A673 (cell line): ENCODE data around the gene C5orf58. TPM values are rescaled to one million over a fixed set of nuclear protein-coding genes. Genes with fewer than 3 reads are reported as not detected.

ENCODE experiments used
- BruUV-seq: library from RNA; stranded (reverse); fragments of 400-500 nt; replicated peaks from 2 replicates; lab custom pipeline; 2021; lab: Mats Ljungman, UMichigan
- CTCF ChIA-PET: fragments of 300-600 bp; sonication (Branson Sonifier 250); formaldehyde crosslinking; loops from one replicate; lab custom pipeline; 2022; ENCODE audit warnings: antibody characterized with exemption; lab: Charles Lee
- POLR2A ChIA-PET: fragments of 300-600 bp; sonication (Branson Sonifier 250); formaldehyde crosslinking; loops from one replicate; lab custom pipeline; 2022; ENCODE audit warnings: antibody characterized with exemption; ENCODE audit not compliant: low non-redundant PET; lab: Charles Lee
- DNase-seq: peaks from one replicate; pipeline ENCODE4 v3.0.0-alpha.2; 2015; ENCODE audit warnings: low spot score
- H3K27ac ChIP-seq: fragments of 200-600 bp; sonication (generic); 2 replicates; pipeline ENCODE4 v1.5.1; 2016; ENCODE audit warnings: mixed run types, low read depth, mild to moderate bottlenecking, mixed read lengths, antibody characterized with exemption, low read length; ENCODE audit not compliant: poor library complexity, severe bottlenecking
- H3K27me3 ChIP-seq: fragments of 200-600 bp; sonication (generic); replicated peaks from 2 replicates; pipeline ENCODE4 v1.6.1; 2017; ENCODE audit warnings: mixed run types, low read depth, mild to moderate bottlenecking, mixed read lengths, antibody characterized with exemption, low read length; ENCODE audit not compliant: insufficient read depth, poor library complexity
- H3K36me3 ChIP-seq: fragments of 200-600 bp; sonication (generic); 2 replicates; pipeline ENCODE4 v1.6.1; 2016; ENCODE audit warnings: mixed run types, mild to moderate bottlenecking, mixed read lengths, antibody characterized with exemption, low read length; ENCODE audit not compliant: insufficient read depth, poor library complexity, severe bottlenecking
- H3K4me1 ChIP-seq: fragments of 200-600 bp; sonication (generic); 2 replicates; pipeline ENCODE4 v1.6.1; 2017; ENCODE audit warnings: mixed run types, mild to moderate bottlenecking, mixed read lengths, antibody characterized with exemption, low read length; ENCODE audit not compliant: insufficient read depth, poor library complexity, severe bottlenecking
- H3K4me3 ChIP-seq: fragments of 200-600 bp; sonication (generic); 2 replicates; pipeline ENCODE4 v1.5.1; 2016; ENCODE audit warnings: low read depth, mixed run types, mild to moderate bottlenecking, mixed read lengths, low read length; ENCODE audit not compliant: poor library complexity, severe bottlenecking
- H3K9me3 ChIP-seq: fragments of 200-600 bp; sonication (generic); 2 replicates; pipeline ENCODE4 v1.6.1; 2016; ENCODE audit warnings: mixed run types, low read depth, mild to moderate bottlenecking, mixed read lengths, antibody characterized with exemption, low read length; ENCODE audit not compliant: poor library complexity, severe bottlenecking
- CTCF ChIP-seq: fragments of 300-800, 200-600 bp; sonication (generic); conservative IDR thresholded peaks from 2 replicates; pipeline ENCODE4 v1.5.1; 2017; ENCODE audit warnings: low read depth, mild to moderate bottlenecking, antibody characterized with exemption, low read length, moderate library complexity, mixed read lengths
- EZH2 ChIP-seq: fragments of 200-600 bp; sonication (generic); IDR thresholded peaks from 2 replicates; pipeline ENCODE4 v1.6.1; 2017; ENCODE audit warnings: borderline replicate concordance, low read depth, mild to moderate bottlenecking, mixed read lengths, antibody characterized with exemption, low read length; ENCODE audit not compliant: poor library complexity, severe bottlenecking
- intact Hi-C: fragments of 100-400 bp; cut with micrococcal nuclease; formaldehyde crosslinking; loops from one replicate; pipeline ENCODE4 v1.10.0; 2022; ENCODE audit not compliant: unreplicated experiment
- total RNA-seq: library from RNA; stranded (reverse); gene quantifications from 2 replicates; pipeline ENCODE4 v1.2.3, GENCODE V29; 2021

C5orf58 gene
- total RNA-seq, 1 experiment from 2014 or later: not detected

- no peaks in the 10 kb centered on the region for H3K4me1 ChIP-seq
- DNase-seq: peak; percentile 10
- CTCF ChIA-PET: interaction anchor here (0.9 kb wide), 1 partner anchor 154 kb away, joined by 3 read pairs; no protein-coding TSS in a partner anchor
- H3K27me3 ChIP-seq: peaks cover 7% of the 10 kb centered on the region
- intact Hi-C loops: loop anchor here (5.0 kb wide), 1 partner anchor 366 kb away; no protein-coding TSS in a partner anchor
- no peak overlapping the region for H3K27ac ChIP-seq
- TF ChIP-seq CTCF (no peak), EZH2 (no peak)
- POLR2A ChIA-PET: no interaction called here
- H3K9me3 ChIP-seq: no peaks in the 10 kb centered on the region
- no peaks in the 10 kb centered on the region for H3K36me3 ChIP-seq
- no TSS peak for BruUV-seq
- no peak overlapping the region for H3K4me3 ChIP-seq
These were observed 34.0 kb downstream of the C5orf58 start for GRCh38 chr5:170266570-170267381.

- TF ChIP-seq EZH2: no peak
- peak; percentile 85 for TF ChIP-seq CTCF
- no peaks in the 10 kb centered on the region for H3K36me3 ChIP-seq
- H3K9me3 ChIP-seq: no peaks in the 10 kb centered on the region
- peak; percentile 80 for DNase-seq
- POLR2A ChIA-PET: no interaction called here
- CTCF ChIA-PET: interaction anchor here (0.9 kb wide), 1 partner anchor 153 kb away, joined by 3 read pairs; no protein-coding TSS in a partner anchor
- H3K4me1 ChIP-seq: no peaks in the 10 kb centered on the region
- no TSS peak for BruUV-seq
- H3K27me3 ChIP-seq: peaks cover 7% of the 10 kb centered on the region
- no peak overlapping the region for H3K4me3 ChIP-seq
- intact Hi-C loops: loop anchor here (5.0 kb wide), 1 partner anchor 365 kb away; no protein-coding TSS in a partner anchor
- no peak overlapping the region for H3K27ac ChIP-seq
These were observed 34.8 kb downstream of the C5orf58 start for GRCh38 chr5:170267431-170268152.

GRCh38 chr5:170268153-170268689 lies 35.4 kb downstream of the C5orf58 start:
- no peaks in the 10 kb centered on the region for H3K9me3 ChIP-seq
- intact Hi-C loops: loop anchor here (5.0 kb wide), 1 partner anchor 364 kb away; no protein-coding TSS in a partner anchor
- no peaks in the 10 kb centered on the region for H3K4me1 ChIP-seq
- TF ChIP-seq CTCF (no peak; the same call in 1 of the 2 replicates), EZH2 (no peak)
- H3K36me3 ChIP-seq: no peaks in the 10 kb centered on the region
- peaks cover 7% of the 10 kb centered on the region for H3K27me3 ChIP-seq
- no peak overlapping the region for H3K4me3 ChIP-seq
- ChIA-PET CTCF (interaction anchor here (0.7 kb wide), 2 partner anchors 37 to 128 kb away, joined by 5 to 9 read pairs; no protein-coding TSS in a partner anchor), POLR2A (no interaction called here)
- no peak overlapping the region for H3K27ac ChIP-seq
- no peak for DNase-seq
- no TSS peak for BruUV-seq
